ENCODE results near the gene DCDC2C.

DCDC2C gene

DNA sequence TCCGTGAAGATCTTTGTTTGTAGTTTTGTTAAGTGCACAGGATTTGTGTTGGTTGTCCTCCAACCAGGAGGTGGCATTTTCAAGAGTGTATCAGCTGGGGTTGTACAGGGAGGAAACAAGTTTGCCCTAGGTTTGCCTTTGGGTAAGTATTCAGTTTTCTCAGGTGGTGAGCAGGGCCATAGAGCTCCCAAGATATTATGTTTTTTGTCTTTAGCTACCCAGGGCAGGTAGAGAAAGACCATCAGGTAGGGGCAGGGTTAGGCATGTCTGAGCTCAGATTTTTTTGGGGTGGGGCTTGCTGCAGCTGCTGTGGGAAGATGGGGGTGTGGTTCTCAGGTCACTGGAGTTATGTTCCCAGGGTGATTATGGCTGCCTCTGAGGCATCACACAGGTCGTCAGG lies 191.6 kb downstream of the DCDC2C start:
- no peak overlapping the region for H3K27ac ChIP-seq (ENCODE audit: low read depth, low read length)
- H3K4me1 ChIP-seq (ENCODE audit: insufficient read depth, low read length), result no peaks in the 10 kb centered on the region
- no peaks in the 10 kb centered on the region for H3K9me3 ChIP-seq (ENCODE audit: low read length)
- H3K4me3 ChIP-seq (ENCODE audit: low read depth in 1 of 2, low read length in 2 of 2), result no peak overlapping the region
- H3K27me3 ChIP-seq (ENCODE audit: control insufficient read depth in 1 of 2, insufficient read depth in 2 of 2, low read length in 2 of 2), result no peaks in the 10 kb centered on the region
- no peaks in the 10 kb centered on the region for H3K36me3 ChIP-seq (ENCODE audit: insufficient read depth, low read length)
- no peak overlapping the region for H3K9ac ChIP-seq (ENCODE audit: low read length)
